OCI-LY7 (cell line): ENCODE measurements around the gene ZNF341. TPM values are rescaled to one million over a fixed set of nuclear protein-coding genes. Genes with fewer than 3 reads are reported as not detected.

ENCODE experiments used
- BruUV-seq: library from RNA; stranded (reverse); fragments of 400-500 nt; replicated peaks from 2 replicates; lab custom pipeline; 2021; lab: Mats Ljungman, UMichigan
- CTCF ChIA-PET: fragments of 300-600 bp; sonication (Branson Sonifier 250); formaldehyde crosslinking; loops from one replicate; lab custom pipeline; 2022; ENCODE audit warnings: antibody characterized with exemption; ENCODE audit not compliant: unreplicated experiment; lab: Charles Lee
- POLR2A ChIA-PET: fragments of 300-600 bp; sonication (Branson Sonifier 250); formaldehyde crosslinking; loops from one replicate; lab custom pipeline; 2022; ENCODE audit warnings: antibody characterized with exemption; lab: Charles Lee
- DNase-seq: peaks from one replicate; pipeline ENCODE4 v3.0.0-alpha.2; 2015; ENCODE audit warnings: low spot score
- H2AFZ ChIP-seq: fragments of 200-600 bp; sonication (generic), shearing (Covaris generic); 2 replicates; pipeline ENCODE4 v1.6.1; 2014; ENCODE audit warnings: mild to moderate bottlenecking, antibody characterized with exemption, low read length, moderate library complexity
- H3K27ac ChIP-seq: fragments of 200-600 bp; sonication (generic); 2 replicates; pipeline ENCODE4 v1.5.1; 2014; ENCODE audit warnings: mixed run types, low read depth, mild to moderate bottlenecking, moderate library complexity, low read length, inconsistent platforms; ENCODE audit not compliant: poor library complexity, severe bottlenecking
- H3K36me3 ChIP-seq: fragments of 200-600 bp; sonication (generic); 2 replicates; pipeline ENCODE4 v1.6.1; 2014; ENCODE audit warnings: mild to moderate bottlenecking, antibody characterized with exemption, low read length, moderate library complexity, mixed read lengths; ENCODE audit not compliant: insufficient read depth
- H3K4me1 ChIP-seq: fragments of 200-600 bp; sonication (generic); 2 replicates; pipeline ENCODE4 v1.5.1; 2014; ENCODE audit warnings: mild to moderate bottlenecking, low read length; ENCODE audit not compliant: insufficient read depth, poor library complexity, severe bottlenecking
- H3K4me2 ChIP-seq: fragments of 200-600 bp; sonication (generic); 2 replicates; pipeline ENCODE4 v1.6.1; 2014; ENCODE audit warnings: mild to moderate bottlenecking, low read length
- H3K4me3 ChIP-seq: fragments of 200-600 bp; sonication (generic); 2 replicates; pipeline ENCODE4 v1.5.1; 2014; ENCODE audit warnings: mild to moderate bottlenecking, low read depth, low read length; ENCODE audit not compliant: poor library complexity, severe bottlenecking
- H3K79me2 ChIP-seq: fragments of 200-600 bp; sonication (generic); 2 replicates; pipeline ENCODE4 v1.6.1; 2016; ENCODE audit warnings: low read depth, mild to moderate bottlenecking, low read length, moderate library complexity, mixed read lengths; ENCODE audit not compliant: insufficient read depth
- H3K9me2 ChIP-seq: fragments of 200-600 bp; sonication (generic); 2 replicates; pipeline ENCODE4 v1.6.1; 2016; ENCODE audit warnings: mild to moderate bottlenecking, low read length, mixed read lengths; ENCODE audit not compliant: insufficient read depth
- H3K9me3 ChIP-seq: fragments of 200-600 bp; sonication (generic); 2 replicates; pipeline ENCODE4 v1.6.1; 2014; ENCODE audit warnings: mild to moderate bottlenecking, mixed run types, low read length, mixed read lengths
- H4K20me1 ChIP-seq: fragments of 200-600 bp; sonication (generic); 2 replicates; pipeline ENCODE4 v1.6.1; 2014; ENCODE audit warnings: mild to moderate bottlenecking, antibody characterized with exemption, low read length, moderate library complexity, mixed read lengths; ENCODE audit not compliant: insufficient read depth
- CTCF ChIP-seq: fragments of 200-600 bp; sonication (generic); conservative IDR thresholded peaks from 2 replicates; pipeline ENCODE4 v1.5.1; 2014; ENCODE audit warnings: mild to moderate bottlenecking, antibody characterized with exemption, low read length, moderate library complexity, mixed read lengths
- EZH2phosphoT487 ChIP-seq: fragments of 200-600 bp; sonication (generic); IDR thresholded peaks from 2 replicates; pipeline ENCODE4 v1.6.1; 2018; ENCODE audit warnings: low read depth, borderline replicate concordance, mild to moderate bottlenecking, mixed run types, antibody characterized with exemption, low read length, moderate library complexity, mixed read lengths
- intact Hi-C: fragments of 100-400 bp; cut with micrococcal nuclease; formaldehyde crosslinking; loops from one replicate; pipeline ENCODE4 v1.10.0; 2022; ENCODE audit not compliant: unreplicated experiment
- total RNA-seq, 2 experiments: library from RNA; depleted of rRNA in 1 of 2; stranded (reverse); fragments of >200 nt in 1 of 2; shearing (Covaris generic) in 1 of 2; gene quantifications; 2 replicates each; pipeline ENCODE4 v1.2.3, GENCODE V29; 2014 to 2022

ZNF341 gene
- total RNA-seq, 2 experiments from 2014 or later = 3.2 to 7.7 TPM

GRCh38 chr20:33733654-33734576, 2.1 kb downstream of the ZNF341 start:
- Histone ChIP-seq H4K20me1 (no peaks in the 10 kb centered on the region), H3K4me1 (peaks cover 30% of the 10 kb centered on the region), H3K4me3 (peak overlapping the region; percentile 70), H2AFZ (peak overlapping the region; percentile 59; the same call in 1 of the 2 replicates), H3K79me2 (no peaks in the 10 kb centered on the region; the same call in 1 of the 2 replicates), H3K4me2 (peak overlapping the region; percentile 89), H3K9me3 (peaks cover 16% of the 10 kb centered on the region), H3K36me3 (peaks cover 4% of the 10 kb centered on the region; the same call in 1 of the 2 replicates), H3K27ac (peak overlapping the region; percentile 90), H3K9me2 (no peaks in the 10 kb centered on the region)
- BruUV-seq = no TSS peak
- DNase-seq = peak; percentile 65
- TF ChIP-seq EZH2phosphoT487 = no peak
- 0 out of 2 replicates have a peak, but pooled peaks have one; percentile 29 for TF ChIP-seq CTCF
- ChIA-PET POLR2A (interaction anchor here (0.7 kb wide), 1 partner anchor 68 kb away, joined by 4 read pairs; no protein-coding TSS in a partner anchor), CTCF (no interaction called here)
- intact Hi-C loops = loop anchor here (2.0 to 5.0 kb wide), 3 partner anchors 77 to 287 kb away; partner anchors contain the start of gene CHMP4B

- Histone ChIP-seq H3K4me2 (no peak overlapping the region), H3K9me2 (no peaks in the 10 kb centered on the region), H4K20me1 (no peaks in the 10 kb centered on the region), H3K9me3 (peaks cover 16% of the 10 kb centered on the region), H3K4me1 (peaks cover 25% of the 10 kb centered on the region), H3K4me3 (no peak overlapping the region), H3K36me3 (peaks cover 4% of the 10 kb centered on the region; the same call in 1 of the 2 replicates), H3K27ac (no peak overlapping the region), H2AFZ (no peak overlapping the region), H3K79me2 (no peaks in the 10 kb centered on the region; the same call in 1 of the 2 replicates)
- CTCF ChIA-PET = no interaction called here
- TF ChIP-seq EZH2phosphoT487 (no peak), CTCF (no peak)
- POLR2A ChIA-PET = no interaction called here
- BruUV-seq = no TSS peak
- no peak for DNase-seq
- intact Hi-C loops = no loop called here
Observed at GRCh38 chr20:33736962-33737361, 5.2 kb downstream of the ZNF341 start.
